Endothelial cell of umbilical vein (primary cell): ENCODE results near the gene TIMM10B. TPM values are rescaled to one million over a fixed set of nuclear protein-coding genes. Genes with fewer than 3 reads are reported as not detected.

Experiments used
- BruUV-seq: library from RNA; stranded (reverse); fragments of 400-500 nt; replicated peaks from 2 replicates; lab custom pipeline; 2021; lab: Mats Ljungman, UMichigan
- CTCF ChIA-PET: fragments of 300-600, 350-600 bp; sonication (Branson Sonifier 250); formaldehyde crosslinking; loops from one replicate; lab custom pipeline; 2021; ENCODE audit warnings: antibody characterized with exemption, inconsistent platforms; lab: Charles Lee
- POLR2A ChIA-PET: fragments of 300-600, 350-600 bp; sonication (Branson Sonifier 250); formaldehyde crosslinking; loops from one replicate; lab custom pipeline; 2021; ENCODE audit warnings: antibody characterized with exemption, inconsistent platforms; lab: Charles Lee
- DNase-seq: peaks from one replicate; pipeline ENCODE4 v3.0.0-alpha.2; 2011; ENCODE audit warnings: low read depth, low spot score
- FAIRE-seq: peaks from 2 replicates; lab custom pipeline; 2011; peaks lifted over from hg19 to GRCh38; lab: Jason Lieb, UNC
- H2AFZ ChIP-seq: 2 replicates; pipeline ENCODE4 v1.6.0; 2012; ENCODE audit warnings: low read depth, low read length, control low read depth, inconsistent platforms
- H3K27ac ChIP-seq: 2 replicates; pipeline ENCODE4 v1.5.1; 2011; ENCODE audit warnings: low read depth, mild to moderate bottlenecking, control low read depth, low read length, moderate library complexity; ENCODE audit not compliant: insufficient read depth
- H3K27me3 ChIP-seq, 2 experiments: 2 replicates each; pipeline versions ENCODE4 v1.6.0 to v1.6.1; 2011; ENCODE audit warnings: low read length in 2 of 2, mixed read lengths in 1 of 2; ENCODE audit not compliant: control insufficient read depth in 2 of 2, insufficient read depth in 2 of 2
- H3K36me3 ChIP-seq, 2 experiments: 2 replicates in 1 of 2; 3 replicates in 1 of 2; pipeline ENCODE4 v1.5.1; 2011; ENCODE audit warnings: low read length in 2 of 2, mild to moderate bottlenecking in 1 of 2, moderate library complexity in 1 of 2; ENCODE audit not compliant: control insufficient read depth in 2 of 2, insufficient read depth in 2 of 2; ENCODE audit errors: extremely low read depth in 1 of 2
- H3K4me1 ChIP-seq: 3 replicates; pipeline ENCODE4 v1.5.1; 2011; ENCODE audit warnings: mild to moderate bottlenecking, low read length; ENCODE audit not compliant: control insufficient read depth, insufficient read depth; ENCODE audit errors: extremely low read depth
- H3K4me2 ChIP-seq: 2 replicates; pipeline ENCODE4 v1.6.1; 2011; ENCODE audit warnings: low read length, control low read depth, mixed read lengths; ENCODE audit not compliant: insufficient read depth
- H3K4me3 ChIP-seq, 3 experiments: fragments of 200-600 bp in 1 of 3; sonication (generic), shearing (Covaris generic) in 1 of 3; replicated peaks in 1 of 3; 2 replicates each; pipeline ENCODE4 v1.5.1; 2011 to 2016; ENCODE audit warnings: control low read depth in 3 of 3, low read length in 3 of 3, mild to moderate bottlenecking in 2 of 3, inconsistent platforms in 1 of 3, low read depth in 1 of 3, moderate library complexity in 1 of 3; ENCODE audit not compliant: insufficient read depth in 1 of 3
- H3K79me2 ChIP-seq: 2 replicates; pipeline ENCODE4 v1.6.0; 2012; ENCODE audit warnings: low read length, inconsistent platforms; ENCODE audit not compliant: control insufficient read depth, insufficient read depth
- H3K9ac ChIP-seq: replicated peaks from 2 replicates; pipeline ENCODE3; 2011; ENCODE audit warnings: low read length, control low read depth; ENCODE audit not compliant: insufficient read depth; ENCODE audit errors: extremely low read depth
- H3K9me1 ChIP-seq: replicated peaks from 3 replicates; pipeline ENCODE4 v1.6.0; 2011; ENCODE audit warnings: mild to moderate bottlenecking, low read length; ENCODE audit not compliant: control insufficient read depth, insufficient read depth; ENCODE audit errors: extremely low read depth
- H3K9me3 ChIP-seq: replicated peaks from 2 replicates; pipeline ENCODE4 v1.5.1; 2012; ENCODE audit warnings: low read length, inconsistent platforms; ENCODE audit not compliant: control insufficient read depth, insufficient read depth
- H4K20me1 ChIP-seq: replicated peaks from 2 replicates; pipeline ENCODE3; 2011; ENCODE audit warnings: mild to moderate bottlenecking, low read length; ENCODE audit not compliant: control insufficient read depth, insufficient read depth; ENCODE audit errors: extremely low read depth
- EZH2 ChIP-seq: IDR thresholded peaks from 2 replicates; pipeline ENCODE4 v1.6.1; 2012; ENCODE audit warnings: borderline replicate concordance, low read depth, mild to moderate bottlenecking, moderate library complexity, low read length, inconsistent platforms; ENCODE audit not compliant: severe bottlenecking
- GATA2 ChIP-seq: IDR thresholded peaks from 2 replicates; pipeline ENCODE4 v1.7.0; 2011; ENCODE audit warnings: low read depth, mild to moderate bottlenecking, moderate library complexity, mixed read lengths, low read length; ENCODE audit not compliant: insufficient read length, insufficient read depth
- JUN ChIP-seq: IDR thresholded peaks from 2 replicates; pipeline ENCODE4 v1.6.1; 2011; ENCODE audit warnings: borderline replicate concordance, low read depth; ENCODE audit not compliant: insufficient read length, insufficient read depth
- MYC ChIP-seq: IDR thresholded peaks from one replicate; pipeline ENCODE4 v1.6.1; 2011; ENCODE audit warnings: mild to moderate bottlenecking, low read depth, low read length
- POLR2A ChIP-seq: IDR thresholded peaks from 2 replicates; pipeline ENCODE4 v1.6.1; 2012; ENCODE audit warnings: low read depth, mild to moderate bottlenecking, control low read depth, low read length
- POLR2AphosphoS5 ChIP-seq: IDR thresholded peaks from 2 replicates; pipeline ENCODE4 v1.6.1; 2012; ENCODE audit warnings: low read depth, mild to moderate bottlenecking, control low read depth, low read length, moderate library complexity; ENCODE audit not compliant: insufficient read depth
- dilution Hi-C: fragments of 300-500 bp; cut with MboI; formaldehyde crosslinking; loops from one replicate; pipeline ENCODE4 v1.15.0; 2019; ENCODE audit warnings: low sequenced_read_pairs; ENCODE audit not compliant: extremely low pct_ligation_motif_present
- intact Hi-C: fragments of 100-400 bp; cut with micrococcal nuclease; formaldehyde crosslinking; loops from one replicate; pipeline ENCODE4 v1.10.0; 2022
- polyA plus RNA-seq, 4 experiments: library from polyadenylated mRNA; depleted of rRNA in 3 of 4; stranded (reverse) in 3 of 4; unstranded in 1 of 4; fragments of >200 nt; gene quantifications; 2 replicates each; pipeline versions ENCODE4 v1.2.1 to v1.2.3, GENCODE V29; 2011 to 2012; ENCODE audit warnings: missing spikeins in 1 of 4
- total RNA-seq: library from RNA; stranded (reverse); gene quantifications from 2 replicates; pipeline ENCODE4 v1.2.3, GENCODE V29; 2021

The TIMM10B gene
- total and polyA plus RNA-seq, 2 donors (not counting 3 experiments of a cell fraction or from before 2014, with no cell fraction given) = 31.3 to 36.5 TPM

DNA sequence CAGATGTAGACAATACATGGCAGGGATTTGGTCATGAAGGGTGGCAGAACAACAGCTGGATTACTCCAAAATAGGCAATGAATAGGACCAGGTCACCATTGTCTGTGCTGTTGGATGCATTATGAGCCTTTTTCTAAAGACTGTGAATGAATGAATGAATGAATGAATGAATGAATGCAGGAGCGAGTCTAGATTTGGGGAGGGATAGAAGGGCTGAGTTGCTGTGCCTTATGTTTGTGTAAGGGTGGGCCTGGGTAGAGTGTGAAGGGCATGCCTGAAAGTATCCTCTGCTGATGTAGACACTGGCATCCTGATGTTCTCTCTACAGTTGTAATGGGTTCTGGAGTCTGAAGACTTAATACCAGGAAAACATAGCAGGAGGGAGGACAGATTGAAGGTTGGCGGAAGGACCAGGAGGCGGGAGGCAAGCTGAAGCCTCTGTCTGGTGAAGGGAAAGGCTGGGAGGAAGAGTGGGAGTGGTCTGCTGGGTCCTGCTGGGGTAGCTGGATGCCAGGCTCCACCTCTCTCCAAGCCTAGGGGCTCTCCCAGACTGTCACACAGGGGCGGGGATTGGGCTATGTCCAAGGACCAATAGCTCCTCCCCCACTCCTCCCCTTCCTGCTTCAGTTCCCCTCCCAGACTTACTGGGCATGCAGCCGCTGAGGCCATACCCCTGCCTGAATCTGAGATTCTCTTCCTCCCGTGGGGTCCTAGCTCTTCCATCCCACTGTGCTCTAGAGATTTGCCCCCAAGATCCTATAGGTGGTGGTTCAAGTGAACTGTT lies 12.4 kb upstream of the TIMM10B start:
- H3K36me3 ChIP-seq = peaks cover 0 to 4% of the 10 kb centered on the region in 2 experiments
- H3K79me2 ChIP-seq = peaks cover 6% of the 10 kb centered on the region
- no peaks in the 10 kb centered on the region for H4K20me1 ChIP-seq
- no peak overlapping the region for H3K9ac ChIP-seq
- dilution Hi-C loops = no loop called here
- FAIRE-seq (peak; percentile 99), DNase-seq (peak; percentile 97)
- peak overlapping the region; percentile 71 for H2AFZ ChIP-seq
- POLR2A ChIA-PET = interaction anchor here (1.1 to 1.2 kb wide), 2 partner anchors 13 to 50 kb away, joined by 5 to 8 read pairs; partner anchors contain the start of genes APBB1, ARFIP2 and TIMM10B
- H3K27me3 ChIP-seq = no peaks in the 10 kb centered on the region
- no peaks in the 10 kb centered on the region for H3K9me3 ChIP-seq
- H3K27ac ChIP-seq = no peak overlapping the region
- CTCF ChIA-PET = interaction anchor here (0.7 to 1.8 kb wide), 14 partner anchors 12 to 269 kb away, joined by 3 to 16 read pairs (median 4); partner anchors contain the start of genes APBB1, ARFIP2, MRPL17 and SMPD1
- no peaks in the 10 kb centered on the region for H3K9me1 ChIP-seq
- TF ChIP-seq POLR2A (peak; percentile 45), EZH2 (no peak), JUN (no peak), GATA2 (no peak), MYC (no peak)
- no peak overlapping the region for H3K4me3 ChIP-seq
- peak overlapping the region; percentile 13 for H3K4me2 ChIP-seq
- intact Hi-C loops = loop anchor here (1.0 kb wide), 1 partner anchor 79 kb away; the partner anchor contains the start of gene SMPD1
- peaks cover 15% of the 10 kb centered on the region for H3K4me1 ChIP-seq
- no TSS peak for BruUV-seq

DNA sequence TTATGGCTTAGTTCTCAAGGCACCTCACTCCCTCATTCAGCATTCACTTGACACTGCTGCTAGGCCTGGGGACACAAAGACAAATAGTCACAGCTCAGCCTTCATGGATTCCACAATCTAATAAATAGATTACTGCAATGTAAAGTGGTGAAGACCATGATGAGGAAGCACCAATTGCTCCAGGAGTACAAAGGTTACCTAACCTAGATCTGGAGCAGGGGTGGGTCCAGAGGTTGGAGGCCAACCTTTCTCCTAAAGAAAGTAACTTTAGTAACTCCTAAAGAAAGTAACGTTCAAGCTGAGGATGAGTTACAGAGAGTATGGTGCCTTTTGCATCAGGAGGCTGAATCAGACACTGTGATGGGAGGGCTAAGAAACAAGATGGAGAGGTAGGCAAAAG lies 11.7 kb upstream of the TIMM10B start:
- Histone ChIP-seq H3K27me3 (no peaks in the 10 kb centered on the region), H3K9ac (no peak overlapping the region), H3K9me1 (no peaks in the 10 kb centered on the region), H3K36me3 (peaks cover 0 to 4% of the 10 kb centered on the region in 2 experiments), H2AFZ (peak overlapping the region; percentile 71), H3K4me1 (peaks cover 20% of the 10 kb centered on the region), H3K79me2 (peaks cover 6% of the 10 kb centered on the region), H3K27ac (no peak overlapping the region), H3K4me3 (no peak overlapping the region), H3K9me3 (no peaks in the 10 kb centered on the region), H4K20me1 (no peaks in the 10 kb centered on the region), H3K4me2 (peak overlapping the region; percentile 13)
- FAIRE-seq (no peak), DNase-seq (no peak)
- POLR2A ChIA-PET = interaction anchor here (1.1 to 1.2 kb wide), 2 partner anchors 12 to 50 kb away, joined by 5 to 8 read pairs; partner anchors contain the start of genes APBB1, ARFIP2 and TIMM10B
- TF ChIP-seq EZH2 = no peak
- TF ChIP-seq POLR2AphosphoS5 = no peak
- TF ChIP-seq GATA2 = no peak
- no TSS peak for BruUV-seq
- intact Hi-C loops (loop anchor here (1.0 kb wide), 1 partner anchor 79 kb away; the partner anchor contains the start of gene SMPD1), dilution Hi-C loops (no loop called here)
- CTCF ChIA-PET = interaction anchor here (0.8 to 1.8 kb wide), 12 partner anchors 12 to 237 kb away, joined by 3 to 16 read pairs (median 5); partner anchors contain the start of genes APBB1, ARFIP2, MRPL17 and SMPD1
